ENCODE results near the gene GDI2.
"Not testable (repeated sequence)": the region's sequence is repeated elsewhere in the genome, so short reads cannot be mapped to it uniquely, and the experiment has no call there.

GDI2 gene

DNA sequence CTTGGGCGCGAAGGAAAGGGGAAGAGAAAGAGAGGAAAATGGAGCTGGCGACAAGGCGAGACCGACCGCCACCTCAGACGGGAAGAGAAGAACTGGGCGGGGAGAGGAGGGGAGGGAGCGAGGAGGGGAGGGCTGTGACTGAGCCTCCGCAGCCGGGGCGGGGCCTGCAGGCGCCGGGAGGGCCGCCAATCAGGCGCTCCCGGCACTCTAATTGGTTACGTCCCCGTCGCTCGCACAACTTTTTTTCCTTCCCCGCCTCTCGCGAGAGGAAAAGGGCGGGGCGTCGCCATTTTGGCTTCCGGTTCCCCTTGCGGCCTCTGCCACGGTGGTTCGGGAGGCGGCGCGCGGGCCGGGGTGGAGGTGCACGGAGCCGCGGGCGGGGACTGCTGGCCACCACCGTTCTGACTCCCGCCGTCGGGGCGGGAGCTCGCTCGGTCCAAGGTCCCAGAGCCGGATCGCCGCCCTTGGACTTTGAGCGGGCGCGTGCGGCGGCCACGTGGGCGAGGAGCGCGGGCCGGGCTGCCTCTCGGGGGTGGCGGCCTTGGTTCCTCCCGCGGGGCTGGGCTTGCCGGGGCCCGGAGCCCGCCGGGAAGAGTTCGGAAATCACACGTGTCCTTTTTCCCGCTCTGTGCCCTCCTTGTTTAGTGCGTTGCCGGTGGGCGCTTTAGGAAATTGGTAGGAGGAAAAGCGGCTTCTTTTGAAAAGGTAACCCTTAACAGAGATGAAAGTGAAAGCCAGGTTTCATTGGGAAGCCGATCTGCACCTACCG, at the start of gene GDI2:
Gene GDI2, minus strand, starts transcription at position 94 of the 769 bp plus-strand sequence. CDS start 176 bp downstream, outside the sequence.
- peak; percentile 96 to 97 for DNase-seq

DNA sequence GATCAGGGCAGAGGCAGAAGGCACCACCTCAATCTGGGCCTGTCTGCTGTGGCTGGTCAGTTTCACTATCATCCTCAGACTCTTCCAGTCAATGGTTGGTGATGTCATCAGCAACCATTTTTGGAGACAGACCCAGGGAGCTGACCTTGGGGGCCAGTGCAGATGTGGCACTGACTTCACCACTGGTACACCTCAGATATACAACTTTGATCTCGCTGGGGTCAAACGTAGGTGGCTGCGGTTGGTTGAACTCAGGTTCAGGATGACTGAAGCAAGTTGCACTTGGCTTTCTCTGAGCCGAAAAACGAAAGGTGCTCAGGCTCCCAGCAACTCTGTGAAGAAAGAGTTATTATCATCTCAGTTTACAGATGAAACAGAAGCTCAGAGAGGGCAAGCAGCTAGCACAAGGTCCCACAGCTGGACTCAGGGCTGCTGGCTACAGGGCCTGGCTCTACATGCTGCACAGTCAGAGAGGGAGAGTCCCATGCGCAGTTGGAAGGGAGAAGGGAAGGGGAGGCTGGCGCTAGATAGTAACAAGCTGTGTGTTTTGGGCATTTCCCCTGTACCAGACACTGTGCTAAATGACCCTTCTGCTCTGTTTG, 49.2 kb upstream of the GDI2 start:
- no peak for DNase-seq

GRCh38 chr10:5860066-5860465, 46.8 kb upstream of the GDI2 start:
- no peak for DNase-seq

DNA sequence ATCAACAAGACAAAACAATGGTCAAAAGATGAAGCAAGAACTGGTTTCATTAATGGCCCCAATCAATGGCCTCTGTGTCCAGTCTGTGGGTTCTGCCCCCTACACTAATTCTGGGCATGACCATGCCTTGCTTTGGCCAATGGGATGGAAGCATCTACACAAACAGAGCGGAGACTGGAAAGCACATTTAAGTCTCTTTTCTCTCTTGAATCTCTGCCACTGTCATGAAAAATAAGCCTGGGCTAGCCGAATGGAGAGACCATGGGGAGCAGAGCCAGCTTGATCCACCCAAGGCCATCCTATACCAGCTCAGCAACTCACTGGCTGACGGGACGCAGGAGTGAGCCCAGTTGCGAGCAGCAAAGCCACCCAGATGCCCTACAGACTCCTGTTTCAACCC, 45.6 kb upstream of the GDI2 start:
- DNase-seq, result no peak

- DNase-seq, result no peak
Measured at GRCh38 chr10:5856701-5857004, 43.4 kb upstream of the GDI2 start.

- no peak for DNase-seq
Measured at GRCh38 chr10:5855979-5856700, 42.9 kb upstream of the GDI2 start.

DNA sequence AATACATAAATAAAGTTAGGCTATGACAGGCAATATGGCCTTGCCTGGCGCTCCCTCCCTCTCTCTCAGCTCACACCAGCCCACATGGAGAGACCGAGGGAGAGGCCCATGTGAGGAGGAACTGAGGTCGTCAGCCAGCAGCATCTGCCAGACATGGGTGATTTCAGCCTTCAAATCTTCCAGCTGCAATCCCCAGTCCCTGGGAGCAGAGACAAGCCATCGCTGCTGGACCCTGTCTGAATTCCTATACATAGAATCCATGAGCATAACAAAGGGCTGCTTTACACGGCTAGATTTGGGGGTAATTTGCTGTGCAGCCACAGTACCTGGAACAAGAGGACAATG, 40.9 kb upstream of the GDI2 start:
- no peak for DNase-seq

GRCh38 chr10:5846667-5847066, 33.4 kb upstream of the GDI2 start:
- DNase-seq, result not testable (repeated sequence)

DNA sequence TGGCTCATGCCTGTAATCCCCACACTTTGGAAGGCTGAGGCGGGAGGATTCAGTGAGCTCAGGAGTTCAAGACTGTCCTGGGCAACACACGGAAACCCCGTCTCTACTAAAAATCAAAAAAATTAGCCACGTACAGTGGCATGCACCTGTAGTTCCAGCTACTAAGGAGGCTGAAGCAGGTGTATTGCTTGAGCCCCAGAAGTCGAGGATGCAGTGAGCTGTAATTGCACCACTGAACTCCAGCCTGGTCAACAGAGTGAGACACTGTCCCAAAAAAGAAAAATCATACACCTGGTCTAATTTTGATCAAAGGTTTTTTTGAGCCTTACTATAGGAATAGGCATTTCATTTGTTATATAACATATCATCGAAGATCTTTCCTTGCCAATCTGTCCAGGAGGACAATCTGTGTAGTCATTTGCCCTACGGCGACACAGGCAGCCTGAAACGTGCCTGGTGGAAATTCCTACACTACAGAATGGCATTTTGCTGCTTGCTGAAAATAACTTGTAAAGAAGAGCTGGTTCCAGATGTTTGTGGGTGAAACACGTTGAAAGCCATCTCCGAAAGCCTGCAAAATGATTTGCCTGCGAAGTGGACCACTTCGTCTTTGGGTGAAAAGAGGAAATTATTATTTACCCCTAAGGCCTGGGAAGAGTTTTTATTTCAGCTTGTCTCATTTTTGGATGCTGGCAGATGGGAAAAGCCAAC, 31.3 kb upstream of the GDI2 start:
- DNase-seq, result no peak

DNA sequence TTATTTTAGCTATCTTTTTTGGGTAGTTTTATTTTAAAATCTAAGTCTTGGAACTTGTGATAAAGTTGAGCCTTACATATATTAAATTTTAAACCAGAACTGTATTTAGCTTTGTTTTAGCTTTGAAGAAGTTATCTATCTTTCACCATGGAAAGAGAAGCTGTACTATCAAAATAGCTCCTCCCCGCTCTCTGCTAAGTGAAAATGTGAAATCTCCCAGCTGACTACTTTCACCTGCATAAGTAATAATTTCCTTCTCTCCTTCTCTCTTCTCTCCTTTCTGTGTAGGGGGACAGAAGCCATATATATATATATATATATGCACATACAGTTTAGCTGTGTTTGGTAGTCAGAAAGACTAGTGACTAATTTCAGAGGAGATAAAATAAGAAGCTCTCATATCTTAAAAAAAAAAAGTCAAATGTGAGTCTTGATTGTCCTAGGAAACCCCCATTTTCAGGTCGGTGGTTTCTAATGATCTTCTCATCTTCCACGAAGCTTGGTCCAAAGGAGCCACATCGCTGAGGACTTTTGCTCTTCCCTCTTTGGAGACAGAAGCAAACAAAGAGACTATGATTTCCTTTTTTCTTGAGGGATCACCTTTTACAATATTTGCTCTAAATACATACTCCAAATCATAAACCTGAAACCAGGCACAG, 30.6 kb upstream of the GDI2 start:
- no peak for DNase-seq

- no peak for DNase-seq
Measured at GRCh38 chr10:5841965-5842364, 28.7 kb upstream of the GDI2 start.

- peak in 1 of 2 donors; percentile 87 for DNase-seq
Measured at GRCh38 chr10:5840314-5841307, 27.4 kb upstream of the GDI2 start.

DNA sequence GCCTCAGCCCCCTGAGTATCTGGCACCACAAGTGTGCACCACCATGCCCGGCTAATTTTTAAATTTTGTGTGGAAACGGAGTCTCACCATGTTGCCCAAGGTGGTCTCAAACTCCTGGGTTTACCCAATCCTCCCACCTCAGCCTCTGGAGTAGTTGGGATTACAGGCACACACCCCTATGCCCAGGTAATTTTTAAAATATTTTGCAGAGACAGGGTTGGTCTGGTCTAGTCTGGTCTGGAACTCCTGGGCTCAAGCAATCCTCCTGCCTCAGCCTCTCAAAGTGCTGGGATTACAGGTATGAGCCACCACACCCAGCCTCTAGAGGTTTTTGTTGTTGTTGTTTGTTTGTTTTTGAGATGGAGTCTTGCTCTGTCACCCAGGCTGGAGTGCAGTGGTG, 22.9 kb upstream of the GDI2 start:
- DNase-seq, result not testable (repeated sequence)

DNA sequence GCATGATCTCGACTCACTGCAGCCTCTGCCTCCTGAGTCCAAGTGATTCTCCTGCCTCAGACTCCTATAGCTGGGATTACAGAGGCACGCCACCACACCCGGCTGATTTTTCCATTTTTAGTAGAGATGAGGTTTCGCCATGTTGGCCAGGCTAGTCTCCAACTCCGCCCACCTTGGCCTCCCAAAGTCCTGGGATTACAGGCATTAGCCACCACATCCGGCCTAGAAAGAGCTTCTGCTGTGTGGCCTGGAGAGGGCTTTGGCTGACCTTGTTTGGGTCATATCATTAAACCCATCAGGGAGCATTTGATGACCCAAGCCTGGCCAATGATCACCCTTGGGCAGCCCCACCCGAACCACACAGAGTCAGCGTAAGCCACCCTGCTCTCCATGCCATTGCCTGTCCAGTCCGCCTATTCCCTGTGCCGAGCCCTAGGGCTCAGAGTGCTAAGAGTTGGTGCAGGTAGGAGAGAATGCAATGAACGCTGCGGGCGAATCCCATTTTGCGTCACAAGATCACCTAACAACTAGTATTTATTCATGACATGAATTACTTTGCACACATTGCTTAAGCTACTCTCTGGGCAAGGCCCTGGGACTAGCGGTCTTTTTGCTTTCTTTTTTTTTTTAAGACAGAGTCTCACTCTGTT, 22.3 kb upstream of the GDI2 start:
- DNase-seq, result no peak

GRCh38 chr10:5833814-5834213, 20.6 kb upstream of the GDI2 start:
- no peak for DNase-seq

DNA sequence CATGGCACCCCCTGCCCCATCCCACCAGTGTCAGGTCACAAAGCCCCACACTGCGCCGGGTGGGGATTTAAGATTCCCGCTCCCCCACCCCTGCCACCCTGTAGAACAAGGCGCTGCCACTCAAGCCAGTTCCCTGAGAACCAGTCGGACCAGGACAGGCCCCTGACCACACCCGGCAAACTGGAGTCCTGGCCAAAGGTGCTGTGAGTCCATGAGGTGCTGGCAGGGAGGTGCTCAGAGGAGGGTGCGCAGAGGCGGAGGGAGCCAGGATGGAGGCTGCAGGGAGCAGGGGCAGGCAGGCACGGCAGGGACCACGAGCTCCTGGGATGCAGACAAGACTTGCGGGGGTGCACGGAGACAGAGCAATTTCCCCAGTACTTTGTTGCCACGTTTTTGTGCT, 19.7 kb upstream of the GDI2 start:
- no peak for DNase-seq

- no peak for DNase-seq
Measured at GRCh38 chr10:5831446-5831782, 18.2 kb upstream of the GDI2 start.

- no peak for DNase-seq
Measured at GRCh38 chr10:5830629-5831445, 17.6 kb upstream of the GDI2 start.

GRCh38 chr10:5829267-5829666, 16.0 kb upstream of the GDI2 start:
- no peak for DNase-seq

- no peak for DNase-seq
Measured at GRCh38 chr10:5828725-5829124, 15.5 kb upstream of the GDI2 start.

GRCh38 chr10:5827841-5828240, 14.6 kb upstream of the GDI2 start:
- no peak for DNase-seq

Measured in CD4-positive, alpha-beta T cell treated with Interleukin-4 for 1 hour (primary cell).